ENCODE data around the gene TTPAL. TPM values are rescaled to one million over a fixed set of nuclear protein-coding genes. Genes with fewer than 3 reads are reported as not detected.

TTPAL gene
- total and polyA plus RNA-seq, 9 of the 15 experiments (the other 6 are each of a cell fraction or from before 2014, with no cell fraction given): 1.1 to 7.0 (median 2.6) TPM

DNA sequence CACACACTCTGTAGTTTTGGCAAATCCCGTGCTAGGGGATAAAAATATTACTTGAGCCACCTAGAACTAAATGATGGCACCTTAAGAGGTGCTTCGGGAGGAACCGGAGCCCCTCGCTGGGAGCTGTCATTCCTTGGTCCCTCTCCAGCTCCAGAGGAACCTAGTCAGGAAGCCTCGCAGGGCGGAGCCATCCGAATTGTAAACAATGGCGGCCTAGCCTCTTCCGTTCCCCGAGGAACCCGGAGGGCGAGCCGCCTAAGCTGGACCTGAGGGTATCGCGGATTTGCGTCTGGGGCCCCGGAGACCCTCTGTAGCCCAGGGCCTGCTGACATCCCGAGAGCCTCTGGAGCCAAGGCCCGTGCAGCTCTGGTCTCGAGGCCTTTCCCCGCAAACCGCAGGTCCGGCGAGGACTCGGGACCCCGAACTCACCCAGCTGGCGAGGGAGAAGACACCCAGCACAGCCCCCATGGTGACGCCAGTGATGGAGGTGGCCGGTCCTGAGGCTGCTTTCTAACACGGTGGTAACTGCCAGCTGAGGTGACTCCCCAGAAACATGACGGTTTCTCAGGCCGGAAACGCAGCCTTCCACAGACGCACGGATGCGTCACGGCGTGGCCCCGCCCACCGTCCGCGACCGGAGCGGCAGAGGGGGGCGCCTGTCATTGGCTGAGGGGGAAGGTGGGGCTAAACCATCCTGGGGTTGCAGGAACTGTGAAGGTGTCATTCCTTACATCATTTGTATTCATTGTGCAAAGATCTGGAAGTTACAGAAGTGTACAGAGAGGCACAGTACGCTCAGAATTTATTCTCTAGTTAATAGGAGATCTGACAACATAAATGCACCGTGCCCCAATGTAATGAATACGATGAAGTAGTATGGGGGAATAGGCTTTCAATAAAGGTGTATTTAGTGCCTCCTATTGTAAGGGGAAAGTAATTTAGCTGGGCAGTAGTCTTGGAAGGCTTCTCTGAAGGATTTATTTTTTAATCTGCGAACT, 46.1 kb downstream of the TTPAL start, which contains the start of gene SERINC3 (continued):
- TF ChIP-seq, protein P1, sequence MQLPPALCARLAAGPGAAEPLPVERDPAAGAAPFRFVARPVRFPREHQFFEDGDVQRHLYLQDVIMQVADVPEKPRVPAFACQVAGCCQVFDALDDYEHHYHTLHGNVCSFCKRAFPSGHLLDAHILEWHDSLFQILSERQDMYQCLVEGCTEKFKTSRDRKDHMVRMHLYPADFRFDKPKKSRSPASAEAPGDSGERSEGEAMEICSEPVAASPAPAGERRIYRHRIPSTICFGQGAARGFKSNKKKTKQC (CRISPR knock-in tag; IDR thresholded peaks at IDR 0.05): peak; percentile 81; the same call in 1 of the 2 replicates
- peak; percentile 89 for TF ChIP-seq GABPA (tag; conservative IDR thresholded peaks at IDR 0.05; ENCODE audit: low read depth)
- TF ChIP-seq ATF1 (CRISPR knock-in tag; IDR thresholded peaks at IDR 0.05): peak; percentile 36
- peak; percentile 96 for TF ChIP-seq ATF1 (tag; IDR thresholded peaks at IDR 0.05)
- peak; percentile 93 for TF ChIP-seq SP1 (CRISPR knock-in tag; IDR thresholded peaks at IDR 0.05)
- peak; percentile 64 for TF ChIP-seq TAF1 (IDR thresholded peaks at IDR 0.05; ENCODE audit: control insufficient read depth, extremely low read depth, insufficient read depth, low read length, severe bottlenecking)
- TF ChIP-seq, protein P2, sequence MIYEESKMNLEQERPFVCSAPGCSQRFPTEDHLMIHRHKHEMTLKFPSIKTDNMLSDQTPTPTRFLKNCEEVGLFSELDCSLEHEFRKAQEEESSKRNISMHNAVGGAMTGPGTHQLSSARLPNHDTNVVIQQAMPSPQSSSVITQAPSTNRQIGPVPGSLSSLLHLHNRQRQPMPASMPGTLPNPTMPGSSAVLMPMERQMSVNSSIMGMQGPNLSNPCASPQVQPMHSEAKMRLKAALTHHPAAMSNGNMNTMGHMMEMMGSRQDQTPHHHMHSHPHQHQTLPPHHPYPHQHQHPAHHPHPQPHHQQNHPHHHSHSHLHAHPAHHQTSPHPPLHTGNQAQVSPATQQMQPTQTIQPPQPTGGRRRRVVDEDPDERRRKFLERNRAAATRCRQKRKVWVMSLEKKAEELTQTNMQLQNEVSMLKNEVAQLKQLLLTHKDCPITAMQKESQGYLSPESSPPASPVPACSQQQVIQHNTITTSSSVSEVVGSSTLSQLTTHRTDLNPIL (CRISPR knock-in tag; IDR thresholded peaks at IDR 0.05): no peak
- TF ChIP-seq ZNF175 (CRISPR knock-in tag; IDR thresholded peaks at IDR 0.05; ENCODE audit: low read depth): no peak
- TF ChIP-seq XRCC5 (IDR thresholded peaks at IDR 0.05; ENCODE audit: low read depth, low read length): 0 out of 2 replicates have a peak, but pooled peaks have one; percentile 45
- peak; percentile 68 to 76 for TF ChIP-seq NRF1 (conservative IDR thresholded peaks at IDR 0.05 in 1 of 2, IDR thresholded peaks at IDR 0.05 in 1 of 2)
- peak; percentile 57 for TF ChIP-seq CCNT2 (IDR thresholded peaks at IDR 0.05; ENCODE audit: borderline replicate concordance, extremely low read depth, insufficient read length, low read depth, low read length)
- peak; percentile 77 for TF ChIP-seq POLR2B (IDR thresholded peaks at IDR 0.05; ENCODE audit: low read depth, partially characterized antibody)
- peak; percentile 32 for TF ChIP-seq HNRNPLL (IDR thresholded peaks at IDR 0.05; ENCODE audit: low read depth, low read length, poor library complexity, severe bottlenecking)
- TF ChIP-seq MEIS2 (IDR thresholded peaks at IDR 0.05; ENCODE audit: partially characterized antibody): peak; percentile 52
- TF ChIP-seq CTBP1 (IDR thresholded peaks at IDR 0.05; ENCODE audit: borderline replicate concordance): peak; percentile 87
- 0 out of 2 replicates have a peak, but pooled peaks have one; percentile 15 for TF ChIP-seq ZNF263 (CRISPR knock-in tag; IDR thresholded peaks at IDR 0.05; ENCODE audit: borderline replicate concordance)
- TF ChIP-seq PHF8 (IDR thresholded peaks at IDR 0.05; ENCODE audit: borderline replicate concordance, low read length): peak; percentile 94
- TF ChIP-seq, protein P3, sequence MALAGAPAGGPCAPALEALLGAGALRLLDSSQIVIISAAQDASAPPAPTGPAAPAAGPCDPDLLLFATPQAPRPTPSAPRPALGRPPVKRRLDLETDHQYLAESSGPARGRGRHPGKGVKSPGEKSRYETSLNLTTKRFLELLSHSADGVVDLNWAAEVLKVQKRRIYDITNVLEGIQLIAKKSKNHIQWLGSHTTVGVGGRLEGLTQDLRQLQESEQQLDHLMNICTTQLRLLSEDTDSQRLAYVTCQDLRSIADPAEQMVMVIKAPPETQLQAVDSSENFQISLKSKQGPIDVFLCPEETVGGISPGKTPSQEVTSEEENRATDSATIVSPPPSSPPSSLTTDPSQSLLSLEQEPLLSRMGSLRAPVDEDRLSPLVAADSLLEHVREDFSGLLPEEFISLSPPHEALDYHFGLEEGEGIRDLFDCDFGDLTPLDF (CRISPR knock-in tag; IDR thresholded peaks at IDR 0.05): no peak
- peak; percentile 57 for TF ChIP-seq FOXJ2 (tag; IDR thresholded peaks at IDR 0.05)
- peak; percentile 94 for TF ChIP-seq CREM (IDR thresholded peaks at IDR 0.05; ENCODE audit: low read depth)
- TF ChIP-seq, protein P4, sequence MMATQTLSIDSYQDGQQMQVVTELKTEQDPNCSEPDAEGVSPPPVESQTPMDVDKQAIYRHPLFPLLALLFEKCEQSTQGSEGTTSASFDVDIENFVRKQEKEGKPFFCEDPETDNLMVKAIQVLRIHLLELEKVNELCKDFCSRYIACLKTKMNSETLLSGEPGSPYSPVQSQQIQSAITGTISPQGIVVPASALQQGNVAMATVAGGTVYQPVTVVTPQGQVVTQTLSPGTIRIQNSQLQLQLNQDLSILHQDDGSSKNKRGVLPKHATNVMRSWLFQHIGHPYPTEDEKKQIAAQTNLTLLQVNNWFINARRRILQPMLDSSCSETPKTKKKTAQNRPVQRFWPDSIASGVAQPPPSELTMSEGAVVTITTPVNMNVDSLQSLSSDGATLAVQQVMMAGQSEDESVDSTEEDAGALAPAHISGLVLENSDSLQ (IDR thresholded peaks at IDR 0.05): peak; percentile 88
- peak; percentile 9 for TF ChIP-seq RBM25 (IDR thresholded peaks at IDR 0.05; ENCODE audit: low read depth, low read length, severe bottlenecking)

All from K562 (cell line).